Endothelial cell of umbilical vein (primary cell): ENCODE measurements around the gene SUPV3L1. TPM values are rescaled to one million over a fixed set of nuclear protein-coding genes. Genes with fewer than 3 reads are reported as not detected.

Source experiments
- BruUV-seq: library from RNA; stranded (reverse); fragments of 400-500 nt; replicated peaks from 2 replicates; lab custom pipeline; 2021; lab: Mats Ljungman, UMichigan
- CTCF ChIA-PET: fragments of 300-600, 350-600 bp; sonication (Branson Sonifier 250); formaldehyde crosslinking; loops from one replicate; lab custom pipeline; 2021; ENCODE audit warnings: antibody characterized with exemption, inconsistent platforms; lab: Charles Lee
- POLR2A ChIA-PET: fragments of 300-600, 350-600 bp; sonication (Branson Sonifier 250); formaldehyde crosslinking; loops from one replicate; lab custom pipeline; 2021; ENCODE audit warnings: antibody characterized with exemption, inconsistent platforms; lab: Charles Lee
- DNase-seq: peaks from one replicate; pipeline ENCODE4 v3.0.0-alpha.2; 2011; ENCODE audit warnings: low read depth, low spot score
- FAIRE-seq: peaks from 2 replicates; lab custom pipeline; 2011; peaks lifted over from hg19 to GRCh38; lab: Jason Lieb, UNC
- H2AFZ ChIP-seq: 2 replicates; pipeline ENCODE4 v1.6.0; 2012; ENCODE audit warnings: low read depth, low read length, control low read depth, inconsistent platforms
- H3K27ac ChIP-seq: 2 replicates; pipeline ENCODE4 v1.5.1; 2011; ENCODE audit warnings: low read depth, mild to moderate bottlenecking, control low read depth, low read length, moderate library complexity; ENCODE audit not compliant: insufficient read depth
- H3K27me3 ChIP-seq, 2 experiments: 2 replicates each; pipeline versions ENCODE4 v1.6.0 to v1.6.1; 2011; ENCODE audit warnings: low read length in 2 of 2, mixed read lengths in 1 of 2; ENCODE audit not compliant: control insufficient read depth in 2 of 2, insufficient read depth in 2 of 2
- H3K36me3 ChIP-seq, 2 experiments: 2 replicates in 1 of 2; 3 replicates in 1 of 2; pipeline ENCODE4 v1.5.1; 2011; ENCODE audit warnings: low read length in 2 of 2, mild to moderate bottlenecking in 1 of 2, moderate library complexity in 1 of 2; ENCODE audit not compliant: control insufficient read depth in 2 of 2, insufficient read depth in 2 of 2; ENCODE audit errors: extremely low read depth in 1 of 2
- H3K4me1 ChIP-seq: 3 replicates; pipeline ENCODE4 v1.5.1; 2011; ENCODE audit warnings: mild to moderate bottlenecking, low read length; ENCODE audit not compliant: control insufficient read depth, insufficient read depth; ENCODE audit errors: extremely low read depth
- H3K4me2 ChIP-seq: 2 replicates; pipeline ENCODE4 v1.6.1; 2011; ENCODE audit warnings: low read length, control low read depth, mixed read lengths; ENCODE audit not compliant: insufficient read depth
- H3K4me3 ChIP-seq, 3 experiments: fragments of 200-600 bp in 1 of 3; sonication (generic), shearing (Covaris generic) in 1 of 3; replicated peaks in 1 of 3; 2 replicates each; pipeline ENCODE4 v1.5.1; 2011 to 2016; ENCODE audit warnings: control low read depth in 3 of 3, low read length in 3 of 3, mild to moderate bottlenecking in 2 of 3, inconsistent platforms in 1 of 3, low read depth in 1 of 3, moderate library complexity in 1 of 3; ENCODE audit not compliant: insufficient read depth in 1 of 3
- H3K79me2 ChIP-seq: 2 replicates; pipeline ENCODE4 v1.6.0; 2012; ENCODE audit warnings: low read length, inconsistent platforms; ENCODE audit not compliant: control insufficient read depth, insufficient read depth
- H3K9ac ChIP-seq: replicated peaks from 2 replicates; pipeline ENCODE3; 2011; ENCODE audit warnings: low read length, control low read depth; ENCODE audit not compliant: insufficient read depth; ENCODE audit errors: extremely low read depth
- H3K9me1 ChIP-seq: replicated peaks from 3 replicates; pipeline ENCODE4 v1.6.0; 2011; ENCODE audit warnings: mild to moderate bottlenecking, low read length; ENCODE audit not compliant: control insufficient read depth, insufficient read depth; ENCODE audit errors: extremely low read depth
- H3K9me3 ChIP-seq: replicated peaks from 2 replicates; pipeline ENCODE4 v1.5.1; 2012; ENCODE audit warnings: low read length, inconsistent platforms; ENCODE audit not compliant: control insufficient read depth, insufficient read depth
- H4K20me1 ChIP-seq: replicated peaks from 2 replicates; pipeline ENCODE3; 2011; ENCODE audit warnings: mild to moderate bottlenecking, low read length; ENCODE audit not compliant: control insufficient read depth, insufficient read depth; ENCODE audit errors: extremely low read depth
- CTCF ChIP-seq, 2 donors: IDR thresholded peaks; 1 replicate in 1 of 2; 2 replicates in 1 of 2; pipeline ENCODE4 v1.5.1; 2011; ENCODE audit warnings: low read length in 2 of 2, mild to moderate bottlenecking in 2 of 2, moderate library complexity in 2 of 2, control low read depth in 1 of 2, inconsistent platforms in 1 of 2, low read depth in 1 of 2; ENCODE audit not compliant: insufficient read depth in 1 of 2; ENCODE audit errors: extremely low read depth in 1 of 2
- EZH2 ChIP-seq: IDR thresholded peaks from 2 replicates; pipeline ENCODE4 v1.6.1; 2012; ENCODE audit warnings: borderline replicate concordance, low read depth, mild to moderate bottlenecking, moderate library complexity, low read length, inconsistent platforms; ENCODE audit not compliant: severe bottlenecking
- FOS ChIP-seq: IDR thresholded peaks from 2 replicates; pipeline ENCODE4 v1.6.1; 2011; ENCODE audit warnings: mild to moderate bottlenecking, low read length, moderate library complexity, borderline replicate concordance; ENCODE audit not compliant: insufficient read depth
- GATA2 ChIP-seq: IDR thresholded peaks from 2 replicates; pipeline ENCODE4 v1.7.0; 2011; ENCODE audit warnings: low read depth, mild to moderate bottlenecking, moderate library complexity, mixed read lengths, low read length; ENCODE audit not compliant: insufficient read length, insufficient read depth
- JUN ChIP-seq: IDR thresholded peaks from 2 replicates; pipeline ENCODE4 v1.6.1; 2011; ENCODE audit warnings: borderline replicate concordance, low read depth; ENCODE audit not compliant: insufficient read length, insufficient read depth
- MAX ChIP-seq: IDR thresholded peaks from 2 replicates; pipeline ENCODE4 v1.6.1; 2011; ENCODE audit not compliant: insufficient read depth, insufficient read length
- MYC ChIP-seq: IDR thresholded peaks from one replicate; pipeline ENCODE4 v1.6.1; 2011; ENCODE audit warnings: mild to moderate bottlenecking, low read depth, low read length
- POLR2A ChIP-seq: IDR thresholded peaks from 2 replicates; pipeline ENCODE4 v1.6.1; 2012; ENCODE audit warnings: low read depth, mild to moderate bottlenecking, control low read depth, low read length
- POLR2AphosphoS5 ChIP-seq: IDR thresholded peaks from 2 replicates; pipeline ENCODE4 v1.6.1; 2012; ENCODE audit warnings: low read depth, mild to moderate bottlenecking, control low read depth, low read length, moderate library complexity; ENCODE audit not compliant: insufficient read depth
- dilution Hi-C: fragments of 300-500 bp; cut with MboI; formaldehyde crosslinking; loops from one replicate; pipeline ENCODE4 v1.15.0; 2019; ENCODE audit warnings: low sequenced_read_pairs; ENCODE audit not compliant: extremely low pct_ligation_motif_present
- intact Hi-C: fragments of 100-400 bp; cut with micrococcal nuclease; formaldehyde crosslinking; loops from one replicate; pipeline ENCODE4 v1.10.0; 2022
- polyA plus RNA-seq, 4 experiments: library from polyadenylated mRNA; depleted of rRNA in 3 of 4; stranded (reverse) in 3 of 4; unstranded in 1 of 4; fragments of >200 nt; gene quantifications; 2 replicates each; pipeline versions ENCODE4 v1.2.1 to v1.2.3, GENCODE V29; 2011 to 2012; ENCODE audit warnings: missing spikeins in 1 of 4
- total RNA-seq: library from RNA; stranded (reverse); gene quantifications from 2 replicates; pipeline ENCODE4 v1.2.3, GENCODE V29; 2021

Gene SUPV3L1
- total and polyA plus RNA-seq, 2 donors (not counting 3 experiments of a cell fraction or from before 2014, with no cell fraction given) = 21.8 to 30.4 TPM

DNA sequence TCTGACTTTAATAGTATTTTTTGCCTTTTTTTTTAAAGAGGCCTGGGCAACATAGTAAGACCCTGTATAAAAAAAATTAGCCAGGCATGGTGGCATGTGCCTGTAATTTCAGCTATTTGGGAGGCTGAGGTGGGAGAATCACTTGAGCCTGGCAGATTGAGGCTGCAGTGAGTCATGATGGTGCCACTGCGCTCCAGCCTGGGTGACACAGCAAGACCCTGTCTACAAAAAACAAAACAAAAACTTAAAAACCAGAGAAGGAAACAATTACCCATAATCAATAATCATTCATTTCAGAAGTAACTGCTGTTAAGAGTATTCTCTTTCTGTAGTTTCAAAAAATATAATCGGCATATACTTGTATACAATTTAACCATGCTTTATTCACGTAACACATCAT is 28.1 kb upstream of the SUPV3L1 start:
- Histone ChIP-seq H3K4me2 (no peak overlapping the region), H3K79me2 (peaks cover 41% of the 10 kb centered on the region), H3K9me3 (no peaks in the 10 kb centered on the region), H3K27me3 (no peaks in the 10 kb centered on the region), H3K36me3 (no peaks in the 10 kb centered on the region), H3K27ac (no peak overlapping the region), H4K20me1 (peaks cover 3% of the 10 kb centered on the region), H3K9me1 (no peaks in the 10 kb centered on the region), H3K4me3 (no peak overlapping the region), H3K4me1 (no peaks in the 10 kb centered on the region), H3K9ac (no peak overlapping the region), H2AFZ (no peak overlapping the region)
- no TSS peak for BruUV-seq
- ChIA-PET CTCF (no interaction called here), POLR2A (interaction anchor here (0.6 kb wide), 1 partner anchor 55 kb away, joined by 4 read pairs; no protein-coding TSS in a partner anchor)
- FAIRE-seq (no peak), DNase-seq (no peak)
- dilution Hi-C loops (no loop called here), intact Hi-C loops (no loop called here)
- TF ChIP-seq POLR2A (no peak), JUN (no peak), POLR2AphosphoS5 (no peak), MYC (no peak), FOS (no peak), GATA2 (no peak), EZH2 (no peak), MAX (no peak), CTCF (IDR thresholded peaks at IDR 0.05; ENCODE audit: extremely low read depth in 1 of 2, insufficient read depth in 1 of 2, low read depth in 1 of 2, low read length in 2 of 2) (no peak)
